Endothelial cell (in vitro differentiated cells): ENCODE measurements around the gene CPED1. TPM values are rescaled to one million over a fixed set of nuclear protein-coding genes. Genes with fewer than 3 reads are reported as not detected.

Source experiments
- DNase-seq: peaks from one replicate; pipeline ENCODE4 v3.0.0; 2021; ENCODE audit warnings: low spot score
- H3K27ac Mint-ChIP-seq: one replicate; pipeline ENCODE4 v1.8.0; 2021; ENCODE audit warnings: mixed read lengths, inconsistent platforms; ENCODE audit not compliant: unreplicated experiment
- H3K27me3 Mint-ChIP-seq: one replicate; pipeline ENCODE4 v1.8.0; 2021; ENCODE audit warnings: mild to moderate bottlenecking, moderate library complexity, mixed read lengths, inconsistent platforms; ENCODE audit not compliant: unreplicated experiment
- H3K36me3 Mint-ChIP-seq: one replicate; pipeline ENCODE4 v1.8.0; 2021; ENCODE audit warnings: mild to moderate bottlenecking, low read depth, mixed read lengths, inconsistent platforms; ENCODE audit not compliant: unreplicated experiment
- H3K4me1 Mint-ChIP-seq: one replicate; pipeline ENCODE4 v1.8.0; 2021; ENCODE audit warnings: mild to moderate bottlenecking, mixed read lengths, inconsistent platforms; ENCODE audit not compliant: unreplicated experiment
- H3K4me3 Mint-ChIP-seq: one replicate; pipeline ENCODE4 v1.8.0; 2021; ENCODE audit warnings: mild to moderate bottlenecking, mixed read lengths, inconsistent platforms; ENCODE audit not compliant: unreplicated experiment
- H3K9me3 Mint-ChIP-seq: one replicate; pipeline ENCODE4 v1.8.0; 2021; ENCODE audit warnings: mixed read lengths, inconsistent platforms; ENCODE audit not compliant: unreplicated experiment
- total RNA-seq: library from RNA; stranded (reverse); fragmentation: NEBNext Ultra II Directional; extraction: Animal tissue kit (Norgen Biotek cat#: 25700); gene quantifications from one replicate; pipeline ENCODE4 v1.2.1, GENCODE V29; 2021; ENCODE audit not compliant: unreplicated experiment
- TF ChIP-seq, protein P1 (sequence below): fragments of 200-600 bp; sonication (generic); IDR thresholded peaks from one replicate; pipeline ENCODE4 v1.5.0; 2021; ENCODE audit warnings: antibody characterized with exemption; ENCODE audit not compliant: unreplicated experiment

CPED1 gene
- total RNA-seq, 1 donor from 2014 or later, result 1.8 TPM

DNA sequence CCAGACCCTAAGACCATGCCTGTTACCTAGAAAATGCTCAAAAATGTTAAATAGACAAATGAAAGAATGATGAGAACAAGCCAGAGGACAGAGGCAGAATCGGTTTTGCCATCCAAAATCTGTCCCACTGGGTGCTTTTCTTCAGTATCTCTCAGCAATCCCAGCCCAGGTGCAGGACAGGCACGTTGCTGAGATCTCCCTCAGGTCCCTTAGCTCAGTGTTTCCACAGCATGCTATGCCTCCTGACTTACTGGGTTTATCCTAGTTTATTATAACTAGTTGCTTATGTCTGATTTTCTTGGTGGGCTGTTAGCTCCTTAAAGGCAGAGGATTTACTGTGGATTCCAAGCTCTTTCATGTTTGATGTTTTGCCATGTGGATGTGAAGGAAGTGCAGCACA, 20.3 kb downstream of the CPED1 start:
- H3K4me3 Mint-ChIP-seq, result no peak overlapping the region
- DNase-seq, result no peak
- H3K36me3 Mint-ChIP-seq, result no peaks in the 10 kb centered on the region
- no peaks in the 10 kb centered on the region for H3K9me3 Mint-ChIP-seq
- TF ChIP-seq, protein P1, sequence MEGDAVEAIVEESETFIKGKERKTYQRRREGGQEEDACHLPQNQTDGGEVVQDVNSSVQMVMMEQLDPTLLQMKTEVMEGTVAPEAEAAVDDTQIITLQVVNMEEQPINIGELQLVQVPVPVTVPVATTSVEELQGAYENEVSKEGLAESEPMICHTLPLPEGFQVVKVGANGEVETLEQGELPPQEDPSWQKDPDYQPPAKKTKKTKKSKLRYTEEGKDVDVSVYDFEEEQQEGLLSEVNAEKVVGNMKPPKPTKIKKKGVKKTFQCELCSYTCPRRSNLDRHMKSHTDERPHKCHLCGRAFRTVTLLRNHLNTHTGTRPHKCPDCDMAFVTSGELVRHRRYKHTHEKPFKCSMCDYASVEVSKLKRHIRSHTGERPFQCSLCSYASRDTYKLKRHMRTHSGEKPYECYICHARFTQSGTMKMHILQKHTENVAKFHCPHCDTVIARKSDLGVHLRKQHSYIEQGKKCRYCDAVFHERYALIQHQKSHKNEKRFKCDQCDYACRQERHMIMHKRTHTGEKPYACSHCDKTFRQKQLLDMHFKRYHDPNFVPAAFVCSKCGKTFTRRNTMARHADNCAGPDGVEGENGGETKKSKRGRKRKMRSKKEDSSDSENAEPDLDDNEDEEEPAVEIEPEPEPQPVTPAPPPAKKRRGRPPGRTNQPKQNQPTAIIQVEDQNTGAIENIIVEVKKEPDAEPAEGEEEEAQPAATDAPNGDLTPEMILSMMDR, result no peak
- peaks cover 31% of the 10 kb centered on the region for H3K4me1 Mint-ChIP-seq
- H3K27me3 Mint-ChIP-seq, result no peaks in the 10 kb centered on the region
- H3K27ac Mint-ChIP-seq, result no peak overlapping the region

DNA sequence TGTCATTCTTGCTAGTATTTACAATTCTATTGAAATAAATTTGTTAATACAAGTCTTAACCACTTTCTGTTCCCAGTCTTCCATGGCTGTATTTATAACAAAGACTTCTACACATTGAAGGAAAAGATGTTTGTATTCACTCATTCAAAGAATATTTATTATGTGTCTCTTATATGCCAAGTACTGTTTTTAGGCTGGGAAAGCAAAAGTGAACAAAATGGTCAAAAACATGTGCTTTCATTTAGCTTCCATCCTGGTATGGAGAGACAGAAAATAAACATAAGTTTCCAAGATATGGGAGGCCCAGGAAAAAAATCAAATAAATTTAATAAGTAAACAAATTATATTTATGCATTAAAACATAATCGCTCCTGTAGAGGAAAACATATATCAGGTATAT, 22.9 kb downstream of the CPED1 start:
- TF ChIP-seq, protein P1, result no peak
- Mint-ChIP-seq H3K4me1 (peaks cover 22% of the 10 kb centered on the region), H3K27ac (no peak overlapping the region), H3K9me3 (no peaks in the 10 kb centered on the region), H3K4me3 (no peak overlapping the region), H3K36me3 (no peaks in the 10 kb centered on the region), H3K27me3 (no peaks in the 10 kb centered on the region)
- no peak for DNase-seq

DNA sequence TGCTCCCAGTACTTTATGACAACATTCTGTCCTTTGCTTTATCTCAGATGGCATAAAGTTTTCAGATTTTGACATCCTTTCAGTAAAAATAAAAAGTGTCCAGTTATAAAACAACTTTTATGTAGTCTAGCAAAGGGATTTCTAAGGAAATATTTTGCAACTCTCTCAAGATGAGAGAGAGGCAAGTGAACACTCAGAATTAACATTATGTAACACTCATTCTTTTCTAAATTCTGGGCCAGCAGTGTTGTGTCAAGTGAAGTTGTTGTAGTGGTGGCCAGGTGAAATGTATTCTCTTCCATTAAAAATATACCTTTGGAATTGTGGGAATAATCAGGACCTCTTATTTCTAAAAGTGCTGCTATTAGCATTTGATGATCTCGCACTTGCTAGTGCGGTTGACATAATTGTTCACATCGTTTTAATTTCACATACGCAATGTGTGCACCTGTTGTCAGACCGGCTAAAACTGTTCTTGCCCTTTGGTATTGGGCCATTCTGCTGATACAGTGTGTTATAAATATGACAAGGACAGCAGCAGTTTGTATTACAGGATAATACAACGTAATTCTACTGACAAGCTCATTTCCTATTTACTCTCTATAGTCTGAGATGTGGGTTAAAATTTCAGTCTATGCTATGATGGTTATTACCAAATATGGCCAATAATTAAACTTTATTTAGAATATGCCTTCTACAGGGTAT, 23.8 kb downstream of the CPED1 start:
- no peak overlapping the region for H3K4me3 Mint-ChIP-seq
- H3K36me3 Mint-ChIP-seq, result no peaks in the 10 kb centered on the region
- no peak for DNase-seq
- H3K9me3 Mint-ChIP-seq, result no peaks in the 10 kb centered on the region
- H3K4me1 Mint-ChIP-seq, result peaks cover 14% of the 10 kb centered on the region
- no peak overlapping the region for H3K27ac Mint-ChIP-seq
- TF ChIP-seq, protein P1, result no peak
- no peaks in the 10 kb centered on the region for H3K27me3 Mint-ChIP-seq

DNA sequence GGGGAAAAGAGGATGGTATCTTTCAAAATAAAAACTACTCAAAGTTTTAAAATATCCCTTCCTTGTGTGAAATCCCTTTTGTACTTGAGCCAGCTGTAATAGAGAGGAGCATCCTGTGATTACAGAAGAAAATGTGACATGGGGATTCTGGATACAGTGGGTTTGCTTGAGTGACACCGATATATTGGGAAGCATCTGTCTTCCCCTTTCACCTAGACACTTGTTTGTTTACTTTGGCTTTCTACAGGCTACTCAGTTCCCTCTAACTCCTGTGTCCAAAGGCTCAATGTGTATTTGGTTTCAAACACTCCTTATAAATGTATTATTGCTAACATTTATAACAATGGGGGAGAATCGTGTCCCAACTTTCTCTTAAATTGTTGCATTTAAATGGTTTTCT, 24.4 kb downstream of the CPED1 start:
- Mint-ChIP-seq H3K4me3 (no peak overlapping the region), H3K9me3 (no peaks in the 10 kb centered on the region), H3K27ac (no peak overlapping the region), H3K36me3 (no peaks in the 10 kb centered on the region), H3K27me3 (no peaks in the 10 kb centered on the region), H3K4me1 (peaks cover 8% of the 10 kb centered on the region)
- TF ChIP-seq, protein P1, result no peak
- DNase-seq, result no peak

DNA sequence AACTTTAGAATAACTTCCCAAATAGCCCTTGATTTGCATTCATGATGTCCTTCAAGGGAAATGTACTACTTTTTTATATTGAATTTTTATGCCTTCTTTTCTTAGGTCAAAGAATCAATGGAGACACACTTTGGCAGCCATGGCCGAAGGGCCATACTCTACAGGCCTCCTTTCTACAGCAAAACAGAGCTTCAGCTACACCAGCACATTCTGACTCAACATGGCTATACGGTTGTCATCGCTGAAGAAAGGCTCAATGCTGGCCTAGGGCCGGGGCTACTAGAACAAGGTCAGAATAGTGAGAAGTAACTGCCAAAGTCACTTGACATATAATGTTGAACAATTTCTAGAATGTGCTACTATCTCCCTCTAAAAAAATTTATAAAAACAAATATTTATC, 27.0 kb downstream of the CPED1 start:
- Mint-ChIP-seq H3K27me3 (no peaks in the 10 kb centered on the region), H3K9me3 (no peaks in the 10 kb centered on the region), H3K27ac (no peak overlapping the region), H3K36me3 (no peaks in the 10 kb centered on the region), H3K4me1 (no peaks in the 10 kb centered on the region), H3K4me3 (no peak overlapping the region)
- TF ChIP-seq, protein P1, result no peak
- no peak for DNase-seq
